Measurements from ENCODE around the gene XPO5. TPM values are rescaled to one million over a fixed set of nuclear protein-coding genes. Genes with fewer than 3 reads are reported as not detected.
A peak's percentile ranks its signal among the peaks of the same experiment; 100 is the strongest.

The XPO5 gene
- total RNA-seq, result 10 to 100 TPM in 1 of 2 donors, 1 to 10 TPM in 1; 8.8 to 11.8 TPM

GRCh38 chr6:43575772-43576551, at the start of gene XPO5, which contains the start of gene POLH:
Gene XPO5, minus strand, starts transcription at chr6:43576038. Its CDS starts 174 bp downstream, at chr6:43575864.
Gene POLH, plus strand, starts transcription at chr6:43576185. Its CDS starts 6,135 bp downstream, at chr6:43582320.
- peaks cover 0 to 31% of the 10 kb centered on the region in 2 donors for H3K4me1 ChIP-seq
- TF ChIP-seq, protein P1, sequence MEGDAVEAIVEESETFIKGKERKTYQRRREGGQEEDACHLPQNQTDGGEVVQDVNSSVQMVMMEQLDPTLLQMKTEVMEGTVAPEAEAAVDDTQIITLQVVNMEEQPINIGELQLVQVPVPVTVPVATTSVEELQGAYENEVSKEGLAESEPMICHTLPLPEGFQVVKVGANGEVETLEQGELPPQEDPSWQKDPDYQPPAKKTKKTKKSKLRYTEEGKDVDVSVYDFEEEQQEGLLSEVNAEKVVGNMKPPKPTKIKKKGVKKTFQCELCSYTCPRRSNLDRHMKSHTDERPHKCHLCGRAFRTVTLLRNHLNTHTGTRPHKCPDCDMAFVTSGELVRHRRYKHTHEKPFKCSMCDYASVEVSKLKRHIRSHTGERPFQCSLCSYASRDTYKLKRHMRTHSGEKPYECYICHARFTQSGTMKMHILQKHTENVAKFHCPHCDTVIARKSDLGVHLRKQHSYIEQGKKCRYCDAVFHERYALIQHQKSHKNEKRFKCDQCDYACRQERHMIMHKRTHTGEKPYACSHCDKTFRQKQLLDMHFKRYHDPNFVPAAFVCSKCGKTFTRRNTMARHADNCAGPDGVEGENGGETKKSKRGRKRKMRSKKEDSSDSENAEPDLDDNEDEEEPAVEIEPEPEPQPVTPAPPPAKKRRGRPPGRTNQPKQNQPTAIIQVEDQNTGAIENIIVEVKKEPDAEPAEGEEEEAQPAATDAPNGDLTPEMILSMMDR (IDR thresholded peaks at IDR 0.05), result no peak

DNA sequence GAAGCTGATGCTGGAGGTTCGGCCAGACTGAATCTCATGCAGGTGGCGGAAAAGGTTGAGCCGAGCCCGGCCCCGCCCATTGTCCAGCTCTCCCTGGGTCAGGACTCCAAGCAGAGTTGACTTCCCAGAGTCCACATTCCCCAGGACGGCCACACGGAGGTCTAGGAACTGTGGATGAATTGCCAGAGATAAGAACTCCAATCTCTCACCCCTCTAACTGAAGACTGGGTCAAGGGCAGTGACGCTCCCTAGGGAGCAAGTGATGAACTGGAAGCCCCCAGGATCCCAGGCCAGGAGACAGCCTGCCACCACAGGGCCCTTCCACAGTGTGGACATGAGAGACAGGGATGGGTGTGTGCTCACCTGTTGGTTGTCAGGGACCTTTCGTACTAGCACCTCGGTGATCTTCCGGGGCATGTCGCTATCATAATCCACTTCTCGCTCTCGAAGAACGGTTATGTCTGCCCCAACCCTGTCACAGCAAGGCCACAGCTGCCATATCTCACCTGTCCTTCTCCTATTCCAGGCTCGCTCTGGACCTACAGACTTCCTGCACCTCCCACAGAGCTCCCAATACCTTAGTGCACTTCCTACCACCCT, 49.7 kb upstream of the XPO5 start:
- H3K9me3 ChIP-seq, result no peaks in the 10 kb centered on the region
- H3K4me1 ChIP-seq, result peaks cover 0 to 29% of the 10 kb centered on the region in 2 donors
- DNase-seq (ENCODE audit: low spot score), result no peak
- H3K36me3 ChIP-seq, result peaks cover 56% of the 10 kb centered on the region
- no peaks in the 10 kb centered on the region for H3K27me3 ChIP-seq
- H3K4me3 ChIP-seq, result no peak overlapping the region
- H3K27ac ChIP-seq, result no peak overlapping the region
- TF ChIP-seq, protein P1 (IDR thresholded peaks at IDR 0.05), result no peak

More at GRCh38 chr6:43575772-43576551, at the start of gene XPO5, which contains the start of gene POLH:
- H3K9me3 ChIP-seq, result no peaks in the 10 kb centered on the region
- DNase-seq (ENCODE audit: low spot score), result peak; percentile 89
- no peaks in the 10 kb centered on the region for H3K27me3 ChIP-seq
- peak within 1 kb of the TSS; percentile 81 to 86 for H3K27ac ChIP-seq
- H3K4me3 ChIP-seq, result peak within 1 kb of the TSS; percentile 83 to 93
- peaks cover 7% of the 10 kb centered on the region for H3K36me3 ChIP-seq

- Histone ChIP-seq H3K9me3 (no peaks in the 10 kb centered on the region), H3K27me3 (no peaks in the 10 kb centered on the region), H3K4me1 (peaks cover 0 to 25% of the 10 kb centered on the region in 2 donors), H3K4me3 (no peak overlapping the region), H3K36me3 (peaks cover 62% of the 10 kb centered on the region), H3K27ac (no peak overlapping the region)
- TF ChIP-seq, protein P1 (IDR thresholded peaks at IDR 0.05), result no peak
- DNase-seq (ENCODE audit: low spot score), result no peak
Measured at GRCh38 chr6:43624786-43625288, 49.0 kb upstream of the XPO5 start.

GRCh38 chr6:43623880-43624785, 48.3 kb upstream of the XPO5 start:
- Histone ChIP-seq H3K27me3 (no peaks in the 10 kb centered on the region), H3K9me3 (no peaks in the 10 kb centered on the region), H3K4me1 (peaks cover 0 to 25% of the 10 kb centered on the region in 2 donors), H3K4me3 (no peak overlapping the region), H3K36me3 (peaks cover 62% of the 10 kb centered on the region), H3K27ac (no peak overlapping the region)
- DNase-seq (ENCODE audit: low spot score), result no peak
- TF ChIP-seq, protein P1 (IDR thresholded peaks at IDR 0.05), result no peak

DNA sequence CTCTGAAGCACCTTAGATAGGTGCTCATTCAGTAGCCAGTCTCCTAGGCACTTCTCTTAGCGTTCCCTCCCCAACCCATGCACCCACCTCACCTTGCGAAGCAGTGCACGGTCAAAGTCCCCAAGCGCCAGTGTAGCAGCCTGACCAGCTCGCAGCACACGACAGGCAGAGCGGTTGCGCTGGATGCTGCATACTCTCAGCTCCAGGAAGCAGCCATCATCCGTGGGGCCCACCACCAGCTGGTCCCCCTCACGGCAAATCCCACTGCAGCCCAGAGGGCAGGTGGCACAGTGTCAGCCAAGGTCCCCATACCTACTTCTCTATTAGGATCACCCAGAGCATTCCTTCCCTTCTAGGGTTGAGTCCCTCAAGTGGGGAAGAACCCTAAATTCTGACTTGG, 46.7 kb upstream of the XPO5 start:
- Histone ChIP-seq H3K9me3 (no peaks in the 10 kb centered on the region), H3K4me1 (peaks cover 0 to 17% of the 10 kb centered on the region in 2 donors), H3K27me3 (no peaks in the 10 kb centered on the region), H3K4me3 (no peak overlapping the region), H3K36me3 (peaks cover 62% of the 10 kb centered on the region), H3K27ac (no peak overlapping the region)
- DNase-seq (ENCODE audit: low spot score), result no peak
- TF ChIP-seq, protein P1 (IDR thresholded peaks at IDR 0.05), result no peak
